GM19452 (cell line): ENCODE results near the gene PTH2.
"Not testable (repeated sequence)": the region's sequence is repeated elsewhere in the genome, so short reads cannot be mapped to it uniquely, and the experiment has no call there.

Experiments used
- ATAC-seq: cut with Tn5 transposase; IDR thresholded peaks from one replicate; pipeline ENCODE4 v1.9.1; 2021; ENCODE audit not compliant: unreplicated experiment

PTH2 gene

DNA sequence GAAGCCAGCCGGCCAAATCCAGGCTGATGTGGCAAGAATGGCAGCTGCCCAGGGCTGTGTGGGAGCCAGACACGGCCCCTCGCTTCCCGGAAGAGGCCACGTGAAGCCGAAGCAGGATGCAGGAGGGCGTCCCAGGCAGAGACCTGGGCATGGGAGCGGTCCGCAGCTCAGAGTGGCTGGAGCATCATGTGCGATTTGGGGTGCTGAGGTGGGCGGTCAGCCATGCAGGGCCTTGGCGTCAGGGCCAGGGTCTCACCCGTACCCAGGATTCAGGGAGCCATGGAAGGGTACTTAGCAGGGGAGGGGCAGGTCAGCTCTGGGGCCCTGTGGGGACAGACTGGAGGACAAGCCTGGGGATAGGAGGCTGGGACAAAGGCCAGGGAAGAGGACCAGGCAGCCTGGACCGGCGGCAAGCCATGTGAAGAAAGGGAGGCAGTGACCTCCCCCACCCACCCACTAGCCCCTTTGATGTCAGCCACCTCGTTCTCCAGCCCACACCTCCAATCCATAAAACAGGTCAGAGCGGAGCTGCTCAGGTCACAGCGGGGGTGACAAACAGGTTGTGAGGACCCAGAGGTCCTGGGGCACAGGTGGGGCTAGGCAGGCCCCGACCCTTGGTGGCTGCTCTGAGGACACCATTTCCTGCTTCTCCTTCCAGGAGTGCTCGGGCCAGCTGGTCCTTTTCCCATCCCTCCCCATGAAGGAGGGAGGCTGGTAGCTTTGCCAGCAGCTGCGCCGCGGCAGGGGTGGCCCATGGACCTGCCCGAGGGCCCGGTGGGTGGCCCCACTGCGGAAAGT, 32.9 kb downstream of the PTH2 start:
- ATAC-seq = no peak

DNA sequence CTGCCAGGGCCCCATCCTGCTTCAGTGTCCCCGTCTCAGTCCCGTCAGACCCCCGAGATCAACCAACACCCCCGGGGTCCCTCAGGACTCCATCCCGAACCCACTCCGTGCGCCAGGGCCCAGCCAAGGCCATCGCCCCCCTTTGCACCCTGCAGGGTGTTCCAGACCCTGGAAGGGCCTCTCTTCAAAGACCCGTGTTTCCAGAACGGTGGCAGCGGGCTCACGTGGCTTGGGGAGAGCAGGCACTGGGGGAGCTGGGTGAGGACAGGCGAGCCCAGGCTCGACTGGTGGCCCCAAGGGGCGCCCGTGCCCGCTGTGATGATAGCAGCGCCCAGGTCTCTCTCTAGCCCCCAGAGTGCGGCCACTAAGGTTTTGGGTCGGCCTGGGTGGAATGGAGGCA, 33.8 kb downstream of the PTH2 start:
- ATAC-seq = no peak

DNA sequence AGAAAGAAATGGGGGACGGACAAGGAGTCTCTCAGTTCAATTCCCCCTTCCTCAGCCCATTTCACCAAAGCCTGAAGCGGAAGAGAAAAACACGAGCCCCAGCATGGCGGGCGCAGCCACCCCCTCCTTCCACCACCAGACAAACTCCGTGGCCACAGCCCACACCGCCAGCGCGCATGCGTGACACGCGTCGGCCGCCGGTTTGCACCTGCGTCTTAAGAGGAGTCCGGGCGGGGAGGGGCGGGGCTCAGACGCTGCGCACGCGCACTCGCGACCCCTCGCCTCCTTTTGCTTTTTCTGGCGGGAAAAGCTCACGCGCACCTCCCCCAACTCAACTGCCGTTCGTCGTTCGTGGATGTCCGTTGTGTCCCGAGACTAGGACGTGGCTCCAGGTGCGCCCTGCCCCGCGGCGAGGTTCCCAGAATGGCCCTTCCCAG, 35.3 kb downstream of the PTH2 start, which contains the start of gene KASH5:
Gene KASH5, plus strand, starts transcription at position 314 of the 437 bp plus-strand sequence. CDS start 2,635 bp downstream, outside the sequence.
- no peak for ATAC-seq

DNA sequence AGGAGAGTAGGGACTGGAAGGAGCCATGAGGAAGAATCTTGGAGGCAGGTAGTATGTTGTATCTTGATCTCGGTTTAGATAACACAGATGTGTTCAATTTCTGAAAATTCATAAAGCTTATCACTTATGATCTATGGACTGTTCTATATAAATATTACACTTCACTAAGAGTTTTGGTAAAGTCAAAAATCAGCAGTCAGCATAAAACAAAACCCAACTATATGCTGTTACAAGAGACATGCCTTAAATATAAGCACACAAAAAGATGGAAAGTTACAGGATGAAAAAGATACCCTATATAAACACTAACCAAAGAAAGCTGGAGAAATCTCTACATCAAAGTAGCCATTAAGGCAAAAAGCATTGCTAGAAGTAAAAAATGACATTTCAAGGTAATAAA, 39.6 kb downstream of the PTH2 start:
- ATAC-seq = no peak

DNA sequence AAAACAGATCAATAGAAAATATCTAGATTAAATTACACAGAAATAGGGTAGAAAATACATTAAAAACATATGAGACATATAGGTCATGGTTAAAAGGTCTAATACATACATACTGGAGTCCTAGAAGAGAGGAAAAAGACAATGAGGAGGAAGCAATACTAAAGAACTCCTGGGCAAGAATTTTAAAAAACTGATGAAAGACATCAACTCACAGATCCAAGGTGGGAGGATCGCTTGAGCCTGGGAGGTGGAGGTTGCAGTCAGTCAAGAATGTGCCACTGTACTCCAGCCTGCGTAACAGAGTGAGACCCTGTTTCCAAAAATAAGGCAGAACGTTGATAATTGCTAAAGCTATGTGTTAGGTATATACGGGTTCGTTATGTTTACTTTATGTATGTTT, 40.6 kb downstream of the PTH2 start:
- no peak for ATAC-seq

DNA sequence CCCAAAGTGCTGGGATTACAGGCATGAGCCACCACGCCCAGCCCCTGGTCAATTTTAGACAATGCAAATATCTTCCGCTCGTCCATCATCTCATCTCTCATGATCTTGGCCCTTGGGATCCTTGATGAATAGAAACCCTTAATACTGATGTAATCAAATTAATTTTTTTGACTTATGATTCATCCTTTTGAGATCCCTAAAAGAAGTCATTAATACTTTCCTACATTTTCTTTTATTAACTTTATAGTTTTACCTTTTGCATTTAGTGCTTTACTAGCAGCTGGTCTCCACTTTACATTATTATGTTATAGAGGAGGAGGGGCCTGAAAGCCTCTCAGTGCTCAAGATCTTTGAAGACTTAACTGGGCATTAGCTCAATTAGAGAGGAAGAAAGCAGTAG, 42.9 kb downstream of the PTH2 start:
- ATAC-seq = no peak

DNA sequence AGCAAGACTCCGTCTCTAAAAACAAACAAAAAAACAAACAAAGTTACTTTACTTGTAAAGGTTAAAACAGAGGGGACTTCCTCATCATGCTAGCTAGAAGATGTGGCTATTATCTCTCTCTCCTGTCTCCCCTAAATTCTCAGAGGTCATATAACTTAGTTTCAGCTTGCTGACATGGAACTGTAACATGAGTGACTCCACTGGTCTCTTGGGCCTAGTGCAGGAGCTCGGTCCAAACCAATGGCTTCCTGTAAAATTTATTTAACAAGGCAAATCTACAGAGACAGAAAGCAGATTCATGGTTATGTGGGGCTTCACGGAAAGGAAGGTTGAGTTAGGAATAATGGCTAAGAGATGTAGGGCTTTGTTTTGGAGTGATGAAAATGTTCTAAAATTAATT, 44.7 kb downstream of the PTH2 start:
- ATAC-seq = no peak

DNA sequence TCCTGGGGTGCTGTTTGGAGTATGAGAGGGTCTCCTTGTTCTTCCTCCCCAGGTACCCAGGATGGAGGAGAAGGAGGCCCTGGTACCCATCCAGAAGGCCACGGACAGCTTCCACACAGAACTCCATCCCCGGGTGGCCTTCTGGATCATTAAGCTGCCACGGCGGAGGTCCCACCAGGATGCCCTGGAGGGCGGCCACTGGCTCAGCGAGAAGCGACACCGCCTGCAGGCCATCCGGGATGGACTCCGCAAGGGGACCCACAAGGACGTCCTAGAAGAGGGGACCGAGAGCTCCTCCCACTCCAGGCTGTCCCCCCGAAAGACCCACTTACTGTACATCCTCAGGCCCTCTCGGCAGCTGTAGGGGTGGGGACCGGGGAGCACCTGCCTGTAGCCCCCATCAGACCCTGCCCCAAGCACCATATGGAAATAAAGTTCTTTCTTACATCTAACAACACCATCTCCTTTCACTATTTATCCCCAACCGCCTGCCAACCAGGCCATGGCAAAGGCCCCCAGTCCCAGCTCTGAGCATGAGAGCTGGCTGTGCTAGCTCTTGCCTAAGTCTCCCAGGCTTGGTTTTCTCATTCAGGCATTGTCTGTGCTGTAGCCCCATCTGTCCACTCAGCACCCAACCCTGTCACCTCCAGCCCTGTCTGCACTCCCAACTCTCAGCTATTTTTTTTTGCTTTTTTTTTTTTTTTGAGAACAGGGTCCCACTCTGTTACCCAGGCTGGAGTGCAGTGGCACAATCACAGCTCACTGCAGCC, 48.4 kb downstream of the PTH2 start:
- no peak for ATAC-seq

DNA sequence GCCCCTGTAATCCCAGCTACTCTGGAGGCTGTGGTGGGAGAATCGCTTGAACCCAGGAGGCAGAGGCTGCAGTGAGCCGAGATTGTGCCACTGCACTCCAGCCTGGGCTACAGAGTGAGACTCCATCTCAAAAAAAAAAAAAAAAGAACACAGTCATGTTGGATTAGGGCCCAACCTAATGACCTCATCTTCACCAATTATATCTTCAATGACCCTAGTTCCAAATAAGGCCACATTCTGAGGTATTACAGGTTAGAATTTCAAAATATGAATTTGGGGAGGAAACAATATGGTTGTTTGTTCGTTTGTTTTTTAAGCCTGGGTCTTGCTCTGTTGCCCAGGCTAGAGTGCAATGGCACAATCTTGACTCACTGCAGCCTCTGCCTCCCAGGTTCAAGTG, 50.1 kb downstream of the PTH2 start:
- not testable (repeated sequence) for ATAC-seq
